GF-D8 (cell line): ENCODE measurements around the gene QPCT.
"Not testable (repeated sequence)": the region's sequence is repeated elsewhere in the genome, so short reads cannot be mapped to it uniquely, and the experiment has no call there.

Source experiments
- DNase-seq: peaks from one replicate; lab custom pipeline; 2025; lab: John Stamatoyannopoulos, UW

Gene QPCT

GRCh38 chr2:37344453-37345361, at the start of gene QPCT:
TSS of gene QPCT (plus strand) at chr2:37344630. CDS start at chr2:37344732, 102 bp downstream.
- no peak for DNase-seq

- not testable (repeated sequence) for DNase-seq
Measured at GRCh38 chr2:37294858-37295257, 49.6 kb upstream of the QPCT start.

GRCh38 chr2:37295469-37296073, 48.9 kb upstream of the QPCT start:
- no peak for DNase-seq

GRCh38 chr2:37297632-37298031, 46.8 kb upstream of the QPCT start:
- DNase-seq = no peak

GRCh38 chr2:37300146-37300545, 44.3 kb upstream of the QPCT start:
- no peak for DNase-seq

GRCh38 chr2:37300578-37300977, 43.9 kb upstream of the QPCT start:
- DNase-seq = no peak

- DNase-seq = no peak
Measured at GRCh38 chr2:37301408-37301807, 43.0 kb upstream of the QPCT start.

- DNase-seq = no peak
Measured at GRCh38 chr2:37302701-37303252, 41.7 kb upstream of the QPCT start.

- DNase-seq = no peak
Measured at GRCh38 chr2:37306024-37306423, 38.4 kb upstream of the QPCT start.

GRCh38 chr2:37307500-37307899, 36.9 kb upstream of the QPCT start:
- DNase-seq = no peak

GRCh38 chr2:37315364-37315763, 29.1 kb upstream of the QPCT start:
- DNase-seq = no peak

GRCh38 chr2:37316181-37316580, 28.2 kb upstream of the QPCT start:
- no peak for DNase-seq

GRCh38 chr2:37317746-37318145, 26.7 kb upstream of the QPCT start:
- DNase-seq = no peak

- no peak for DNase-seq
Measured at GRCh38 chr2:37318401-37318800, 26.0 kb upstream of the QPCT start.

- DNase-seq = no peak
Measured at GRCh38 chr2:37319754-37320609, 24.4 kb upstream of the QPCT start.

GRCh38 chr2:37321029-37321682, 23.3 kb upstream of the QPCT start:
- DNase-seq = no peak

- no peak for DNase-seq
Measured at GRCh38 chr2:37322368-37322767, 22.1 kb upstream of the QPCT start.

GRCh38 chr2:37323176-37323780, 21.2 kb upstream of the QPCT start:
- DNase-seq = no peak

- no peak for DNase-seq
Measured at GRCh38 chr2:37323781-37324535, 20.5 kb upstream of the QPCT start.

- DNase-seq = no peak
Measured at GRCh38 chr2:37324536-37324785, 20.0 kb upstream of the QPCT start.
